Neural progenitor cell (in vitro differentiated cells): ENCODE results near the gene PPP1R37. TPM values are rescaled to one million over a fixed set of nuclear protein-coding genes. Genes with fewer than 3 reads are reported as not detected.

ENCODE experiments used
- DNase-seq: peaks from one replicate; pipeline ENCODE4 v3.0.0-alpha.2; 2016; ENCODE audit warnings: low spot score
- H2AFZ ChIP-seq: fragments of 200-600 bp; sonication (generic); replicated peaks from 2 replicates; pipeline ENCODE4 v1.6.1; 2016; ENCODE audit warnings: antibody characterized with exemption
- H3F3A ChIP-seq: fragments of 200-600 bp; sonication (generic); 2 replicates; pipeline ENCODE4 v1.6.1; 2016; ENCODE audit warnings: antibody characterized with exemption, low read depth
- H3K27ac ChIP-seq: fragments of 200-600 bp; sonication (generic); 2 replicates; pipeline ENCODE4 v1.5.1; 2016; ENCODE audit warnings: mild to moderate bottlenecking
- H3K27me3 ChIP-seq: fragments of 200-600 bp; sonication (generic); 2 replicates; pipeline ENCODE4 v1.6.1; 2016; ENCODE audit warnings: mild to moderate bottlenecking, moderate library complexity
- H3K36me3 ChIP-seq: fragments of 200-600 bp; sonication (generic); 2 replicates; pipeline ENCODE4 v1.5.1; 2016
- H3K4me1 ChIP-seq: fragments of 200-600 bp; sonication (generic); 2 replicates; pipeline ENCODE4 v1.6.1; 2016; ENCODE audit warnings: mixed run types
- H3K4me2 ChIP-seq: fragments of 200-600 bp; sonication (generic); 2 replicates; pipeline ENCODE4 v1.6.1; 2016
- H3K4me3 ChIP-seq: fragments of 200-600 bp; sonication (generic); 2 replicates; pipeline ENCODE4 v1.5.1; 2016
- H3K79me2 ChIP-seq: fragments of 200-600 bp; sonication (generic); 2 replicates; pipeline ENCODE4 v1.6.1; 2016; ENCODE audit warnings: low read depth
- H3K9ac ChIP-seq: fragments of 200-600 bp; sonication (generic); 2 replicates; pipeline ENCODE4 v1.6.1; 2016
- H3K9me3 ChIP-seq: fragments of 200-600 bp; sonication (generic); 2 replicates; pipeline ENCODE4 v1.5.1; 2016; ENCODE audit warnings: low read depth
- H4K20me1 ChIP-seq: fragments of 200-600 bp; sonication (generic); 2 replicates; pipeline ENCODE4 v1.6.1; 2016; ENCODE audit warnings: low read depth
- H3K27ac Mint-ChIP-seq: 3 replicates; pipeline ENCODE4 v1.8.0; 2021; ENCODE audit warnings: mixed read lengths
- H3K27me3 Mint-ChIP-seq: 2 replicates; pipeline ENCODE4 v1.8.0; 2022; ENCODE audit warnings: low read depth, mild to moderate bottlenecking, inconsistent platforms, moderate library complexity, mixed read lengths; ENCODE audit not compliant: insufficient read depth
- H3K36me3 Mint-ChIP-seq: 3 replicates; pipeline ENCODE4 v1.8.0; 2021; ENCODE audit warnings: mixed read lengths
- H3K4me1 Mint-ChIP-seq: 3 replicates; pipeline ENCODE4 v1.8.0; 2021; ENCODE audit warnings: mixed read lengths
- H3K4me3 Mint-ChIP-seq: 3 replicates; pipeline ENCODE4 v1.8.0; 2021; ENCODE audit warnings: mild to moderate bottlenecking, moderate library complexity, mixed read lengths
- H3K9me3 Mint-ChIP-seq: 3 replicates; pipeline ENCODE4 v1.8.0; 2020; ENCODE audit warnings: mixed read lengths
- EZH2 ChIP-seq: fragments of 200-600 bp; sonication (generic); IDR thresholded peaks from 2 replicates; pipeline ENCODE4 v1.6.1; 2017; ENCODE audit warnings: antibody characterized with exemption, mild to moderate bottlenecking, moderate library complexity
- EZH2phosphoT487 ChIP-seq: fragments of 200-600 bp; sonication (generic); IDR thresholded peaks from 2 replicates; pipeline ENCODE4 v1.6.1; 2017; ENCODE audit warnings: antibody characterized with exemption
- total RNA-seq: library from RNA; depleted of rRNA; stranded (reverse); fragments of >200 nt; gene quantifications from 2 replicates; pipeline ENCODE4 v1.2.3, GENCODE V29; 2015; ENCODE audit warnings: low replicate concordance
- TF ChIP-seq, protein P1 (sequence below): fragments of 200-600 bp; sonication (generic); IDR thresholded peaks from 2 replicates; pipeline ENCODE4 v1.5.1; 2017; ENCODE audit warnings: antibody characterized with exemption, mild to moderate bottlenecking

The PPP1R37 gene
- total RNA-seq, 1 donor from 2014 or later, result 8.1 TPM

DNA sequence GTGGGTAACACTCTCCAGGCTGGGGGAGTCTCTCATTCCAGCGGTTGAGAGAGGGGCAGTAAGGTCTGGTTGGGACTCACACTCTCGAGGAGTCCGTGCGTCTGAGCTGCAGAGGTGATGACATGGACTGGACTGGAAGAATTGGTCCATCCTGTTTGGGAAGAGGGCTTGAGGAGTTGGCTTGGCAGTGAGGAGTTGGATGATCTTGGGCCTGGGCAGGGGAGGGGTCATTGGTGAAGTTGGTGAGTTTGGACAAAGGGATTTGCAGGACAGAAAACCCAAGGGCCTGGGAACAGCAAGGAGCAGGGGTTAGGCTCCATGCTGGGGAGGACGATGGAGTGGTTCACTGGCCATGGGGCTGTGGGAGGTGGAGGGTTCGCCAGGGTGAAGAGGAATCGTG, 3.7 kb downstream of the PPP1R37 start:
- TF ChIP-seq EZH2 (no peak), EZH2phosphoT487 (no peak)
- TF ChIP-seq, protein P1, sequence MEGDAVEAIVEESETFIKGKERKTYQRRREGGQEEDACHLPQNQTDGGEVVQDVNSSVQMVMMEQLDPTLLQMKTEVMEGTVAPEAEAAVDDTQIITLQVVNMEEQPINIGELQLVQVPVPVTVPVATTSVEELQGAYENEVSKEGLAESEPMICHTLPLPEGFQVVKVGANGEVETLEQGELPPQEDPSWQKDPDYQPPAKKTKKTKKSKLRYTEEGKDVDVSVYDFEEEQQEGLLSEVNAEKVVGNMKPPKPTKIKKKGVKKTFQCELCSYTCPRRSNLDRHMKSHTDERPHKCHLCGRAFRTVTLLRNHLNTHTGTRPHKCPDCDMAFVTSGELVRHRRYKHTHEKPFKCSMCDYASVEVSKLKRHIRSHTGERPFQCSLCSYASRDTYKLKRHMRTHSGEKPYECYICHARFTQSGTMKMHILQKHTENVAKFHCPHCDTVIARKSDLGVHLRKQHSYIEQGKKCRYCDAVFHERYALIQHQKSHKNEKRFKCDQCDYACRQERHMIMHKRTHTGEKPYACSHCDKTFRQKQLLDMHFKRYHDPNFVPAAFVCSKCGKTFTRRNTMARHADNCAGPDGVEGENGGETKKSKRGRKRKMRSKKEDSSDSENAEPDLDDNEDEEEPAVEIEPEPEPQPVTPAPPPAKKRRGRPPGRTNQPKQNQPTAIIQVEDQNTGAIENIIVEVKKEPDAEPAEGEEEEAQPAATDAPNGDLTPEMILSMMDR, result no peak

DNA sequence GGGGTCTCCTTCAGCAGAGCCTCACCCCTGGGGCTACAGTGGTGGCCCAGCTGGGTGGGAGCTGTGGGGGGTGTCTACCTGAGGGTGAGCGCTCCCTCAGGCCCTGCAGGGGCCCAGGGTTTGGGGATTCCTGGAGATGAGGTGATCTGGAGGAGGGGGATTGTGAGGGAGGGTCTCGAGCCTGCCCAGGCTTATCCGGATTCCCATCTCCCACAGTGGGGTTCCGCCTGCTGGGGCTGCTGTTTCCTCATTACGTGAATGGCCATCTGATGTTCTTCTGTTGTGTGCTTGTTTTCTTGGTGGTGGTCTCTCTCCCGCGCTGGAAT, 4.4 kb downstream of the PPP1R37 start:
- peaks cover 5% of the 10 kb centered on the region for H3F3A ChIP-seq
- DNase-seq, result no peak
- H3K4me3 ChIP-seq, result no peak overlapping the region
- Mint-ChIP-seq H3K27me3 (peaks cover 10% of the 10 kb centered on the region), H3K4me1 (peaks cover 79% of the 10 kb centered on the region), H3K27ac (no peak overlapping the region), H3K36me3 (peaks cover 14% of the 10 kb centered on the region), H3K4me3 (no peak overlapping the region), H3K9me3 (no peaks in the 10 kb centered on the region)
- H3K27me3 ChIP-seq, result no peaks in the 10 kb centered on the region
- TF ChIP-seq EZH2, result no peak
- no peak for TF ChIP-seq EZH2phosphoT487
- TF ChIP-seq, protein P1, result no peak
- H3K36me3 ChIP-seq, result no peaks in the 10 kb centered on the region
- H3K9me3 ChIP-seq, result no peaks in the 10 kb centered on the region
- no peak overlapping the region for H3K9ac ChIP-seq
- peaks cover 95% of the 10 kb centered on the region for H3K79me2 ChIP-seq
- no peak overlapping the region for H3K4me2 ChIP-seq
- H2AFZ ChIP-seq, result no peak overlapping the region
- peaks cover 21% of the 10 kb centered on the region for H3K4me1 ChIP-seq
- peaks cover 91% of the 10 kb centered on the region for H4K20me1 ChIP-seq
- H3K27ac ChIP-seq, result no peak overlapping the region

More for the DNA sequence above, 3.7 kb downstream of the PPP1R37 start:
- peaks cover 12% of the 10 kb centered on the region for H3F3A ChIP-seq
- H3K4me3 ChIP-seq, result no peak overlapping the region
- H3K4me1 Mint-ChIP-seq, result peaks cover 75% of the 10 kb centered on the region
- peaks cover 84% of the 10 kb centered on the region for H4K20me1 ChIP-seq
- H3K9me3 ChIP-seq, result no peaks in the 10 kb centered on the region
- H3K9me3 Mint-ChIP-seq, result no peaks in the 10 kb centered on the region
- no peak for DNase-seq
- H3K36me3 Mint-ChIP-seq, result peaks cover 14% of the 10 kb centered on the region
- H3K79me2 ChIP-seq, result peaks cover 88% of the 10 kb centered on the region
- no peak overlapping the region for H3K27ac ChIP-seq
- no peaks in the 10 kb centered on the region for H3K27me3 ChIP-seq
- peak overlapping the region; percentile 61 for H3K4me3 Mint-ChIP-seq
- H3K27ac Mint-ChIP-seq, result peak overlapping the region; percentile 44
- no peak overlapping the region for H2AFZ ChIP-seq
- peaks cover 10% of the 10 kb centered on the region for H3K27me3 Mint-ChIP-seq
- H3K4me1 ChIP-seq, result peaks cover 21% of the 10 kb centered on the region
- H3K4me2 ChIP-seq, result no peak overlapping the region
- H3K9ac ChIP-seq, result no peak overlapping the region
- no peaks in the 10 kb centered on the region for H3K36me3 ChIP-seq

GRCh38 chr19:45097776-45098520, 5.0 kb downstream of the PPP1R37 start:
- Histone ChIP-seq H3K4me2 (no peak overlapping the region), H3K27ac (no peak overlapping the region), H3K4me3 (no peak overlapping the region), H3K79me2 (peaks cover 100% of the 10 kb centered on the region), H2AFZ (no peak overlapping the region), H3K9ac (no peak overlapping the region), H3F3A (peaks cover 5% of the 10 kb centered on the region), H4K20me1 (peaks cover 97% of the 10 kb centered on the region), H3K4me1 (peaks cover 26% of the 10 kb centered on the region), H3K36me3 (no peaks in the 10 kb centered on the region), H3K27me3 (no peaks in the 10 kb centered on the region), H3K9me3 (no peaks in the 10 kb centered on the region)
- H3K9me3 Mint-ChIP-seq, result no peaks in the 10 kb centered on the region
- H3K36me3 Mint-ChIP-seq, result peaks cover 14% of the 10 kb centered on the region
- H3K4me3 Mint-ChIP-seq, result peak overlapping the region; percentile 30
- H3K27ac Mint-ChIP-seq, result no peak overlapping the region
- peaks cover 7% of the 10 kb centered on the region for H3K27me3 Mint-ChIP-seq
- TF ChIP-seq, protein P1, result no peak
- TF ChIP-seq EZH2phosphoT487 (no peak), EZH2 (no peak)
- peaks cover 82% of the 10 kb centered on the region for H3K4me1 Mint-ChIP-seq
- DNase-seq, result no peak
